ENCODE results near the gene MTA1.

MTA1 gene

GRCh38 chr14:105467942-105468471, 48.4 kb downstream of the MTA1 start:
- Histone ChIP-seq H3K4me3 (replicated peaks; ENCODE audit: insufficient read depth, low read length) (no peak overlapping the region), H3K27ac (replicated peaks) (no peak overlapping the region), H3K27me3 (ENCODE audit: insufficient read depth, poor library complexity, severe bottlenecking) (no peaks in the 10 kb centered on the region)
- no peak for DNase-seq (ENCODE audit: low read depth in 1 of 2, low spot score in 1 of 2)
- TF ChIP-seq SPI1 (IDR thresholded peaks at IDR 0.05; ENCODE audit: borderline replicate concordance, low read depth), result no peak
- no peak for TF ChIP-seq CTCF (IDR thresholded peaks at IDR 0.05; ENCODE audit: insufficient read depth, low read length)
- TF ChIP-seq REST (IDR thresholded peaks at IDR 0.05; ENCODE audit: insufficient replicate concordance, low read depth), result no peak
- TF ChIP-seq POLR2AphosphoS5 (IDR thresholded peaks at IDR 0.05; ENCODE audit: low read depth), result no peak
- no peak for TF ChIP-seq GABPA (IDR thresholded peaks at IDR 0.05; ENCODE audit: low read depth)

- H3K4me3 ChIP-seq (replicated peaks; ENCODE audit: insufficient read depth, low read length), result no peak overlapping the region
- DNase-seq (ENCODE audit: low read depth in 1 of 2, low spot score in 1 of 2), result no peak
- H3K27me3 ChIP-seq (ENCODE audit: insufficient read depth, poor library complexity, severe bottlenecking), result peaks cover 5% of the 10 kb centered on the region
- TF ChIP-seq SPI1 (IDR thresholded peaks at IDR 0.05; ENCODE audit: borderline replicate concordance, low read depth) (no peak), POLR2AphosphoS5 (IDR thresholded peaks at IDR 0.05; ENCODE audit: low read depth) (no peak), REST (IDR thresholded peaks at IDR 0.05; ENCODE audit: insufficient replicate concordance, low read depth) (no peak), CTCF (IDR thresholded peaks at IDR 0.05; ENCODE audit: insufficient read depth, low read length) (no peak), GABPA (IDR thresholded peaks at IDR 0.05; ENCODE audit: low read depth) (no peak)
- no peak overlapping the region for H3K27ac ChIP-seq (replicated peaks)
Measured at GRCh38 chr14:105468621-105469241, 49.1 kb downstream of the MTA1 start.

GRCh38 chr14:105469456-105470349, 50.1 kb downstream of the MTA1 start:
- no peak for DNase-seq (ENCODE audit: low read depth in 1 of 2, low spot score in 1 of 2)
- no peak for TF ChIP-seq SPI1 (IDR thresholded peaks at IDR 0.05; ENCODE audit: borderline replicate concordance, low read depth)
- TF ChIP-seq REST (IDR thresholded peaks at IDR 0.05; ENCODE audit: insufficient replicate concordance, low read depth), result no peak
- no peak for TF ChIP-seq GABPA (IDR thresholded peaks at IDR 0.05; ENCODE audit: low read depth)
- no peak for TF ChIP-seq POLR2AphosphoS5 (IDR thresholded peaks at IDR 0.05; ENCODE audit: low read depth)
- no peak for TF ChIP-seq CTCF (IDR thresholded peaks at IDR 0.05; ENCODE audit: insufficient read depth, low read length)
- Histone ChIP-seq H3K27me3 (ENCODE audit: insufficient read depth, poor library complexity, severe bottlenecking) (peaks cover 10% of the 10 kb centered on the region), H3K4me3 (replicated peaks; ENCODE audit: insufficient read depth, low read length) (no peak overlapping the region), H3K27ac (replicated peaks) (no peak overlapping the region)

All from HL-60 (cell line).